Lower lobe of right lung (tissue), 2 donors: ENCODE data around the gene CYP11A1. TPM values are rescaled to one million over a fixed set of nuclear protein-coding genes. Genes with fewer than 3 reads are reported as not detected.

Source experiments
- ATAC-seq, 2 donors: fragments of 200-7000 bp; cut with Tn5 transposase; one replicate each; pipeline ENCODE4 v1.9.1; 2020 to 2022; ENCODE audit warnings: mild to moderate bottlenecking in 2 of 2, moderate library complexity in 2 of 2
- DNase-seq: peaks from one replicate; pipeline ENCODE4 v3.0.0-alpha.2; 2020
- H3K27ac ChIP-seq: fragments of 200-600 bp; one replicate; pipeline ENCODE4 v1.8.0; 2022
- H3K27me3 ChIP-seq: fragments of 200-600 bp; one replicate; pipeline ENCODE4 v1.8.0; 2022; ENCODE audit warnings: low read depth
- H3K36me3 ChIP-seq: fragments of 200-600 bp; one replicate; pipeline ENCODE4 v1.8.0; 2022; ENCODE audit warnings: mild to moderate bottlenecking
- H3K4me1 ChIP-seq: fragments of 200-600 bp; one replicate; pipeline ENCODE4 v1.8.0; 2022
- H3K4me3 ChIP-seq: fragments of 200-600 bp; one replicate; pipeline ENCODE4 v1.8.0; 2022; ENCODE audit warnings: mild to moderate bottlenecking
- H3K9me3 ChIP-seq: fragments of 200-600 bp; one replicate; pipeline ENCODE4 v1.8.0; 2022
- CTCF ChIP-seq: fragments of 200-600 bp; IDR thresholded peaks from one replicate; pipeline ENCODE4 v1.8.0; 2022; ENCODE audit warnings: antibody characterized with exemption, mild to moderate bottlenecking
- intact Hi-C: fragments of 100-400 bp; cut with DNase I; formaldehyde crosslinking; loops from one replicate; pipeline ENCODE4 v1.11.0; 2022
- total RNA-seq: library from RNA; stranded (reverse); fragmentation: NEBNext Ultra II Directional; extraction: Animal tissue kit (Norgen Biotek cat#: 25700); gene quantifications from one replicate; pipeline ENCODE4 v1.2.1, GENCODE V29; 2021
- donor health status: DM: no; HTN: yes; CAD: no; lungs with severe emphysema.

Gene CYP11A1
- total RNA-seq, 1 donor from 2014 or later = 0.59 TPM

- no peak for ATAC-seq
- no peak for TF ChIP-seq CTCF
- H3K9me3 ChIP-seq = no peaks in the 10 kb centered on the region
- no peak overlapping the region for H3K4me3 ChIP-seq
- no peaks in the 10 kb centered on the region for H3K4me1 ChIP-seq
- no peak for DNase-seq
- no peaks in the 10 kb centered on the region for H3K36me3 ChIP-seq
- intact Hi-C loops = no loop called here
- no peak overlapping the region for H3K27ac ChIP-seq
- H3K27me3 ChIP-seq = peaks cover 27% of the 10 kb centered on the region
Measured at GRCh38 chr15:74297887-74298286, 69.6 kb downstream of the CYP11A1 start.

DNA sequence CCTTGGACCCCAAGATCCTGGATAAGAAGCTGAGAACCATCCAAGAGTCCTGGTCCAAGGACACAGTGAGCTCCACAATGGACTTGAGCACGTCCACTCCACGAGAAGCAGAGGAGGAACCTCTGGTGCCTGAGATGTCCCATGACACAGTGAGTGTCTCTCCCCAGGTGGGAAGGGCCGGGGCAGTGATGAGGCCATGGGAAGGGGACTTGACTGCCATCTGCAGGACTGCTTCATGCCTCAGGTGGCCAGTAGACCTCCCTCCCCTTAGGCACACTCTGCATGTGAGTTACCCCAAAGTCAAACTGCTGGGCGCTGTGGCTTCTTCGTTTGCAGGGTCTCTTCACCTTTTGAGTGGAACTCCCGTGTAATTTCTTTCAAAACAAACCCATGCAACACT is 71.6 kb downstream of the CYP11A1 start:
- no peak overlapping the region for H3K4me3 ChIP-seq
- no peaks in the 10 kb centered on the region for H3K9me3 ChIP-seq
- no peak for DNase-seq
- H3K27ac ChIP-seq = no peak overlapping the region
- intact Hi-C loops = no loop called here
- no peak for ATAC-seq
- TF ChIP-seq CTCF = no peak
- peaks cover 27% of the 10 kb centered on the region for H3K27me3 ChIP-seq
- no peaks in the 10 kb centered on the region for H3K36me3 ChIP-seq
- H3K4me1 ChIP-seq = no peaks in the 10 kb centered on the region

DNA sequence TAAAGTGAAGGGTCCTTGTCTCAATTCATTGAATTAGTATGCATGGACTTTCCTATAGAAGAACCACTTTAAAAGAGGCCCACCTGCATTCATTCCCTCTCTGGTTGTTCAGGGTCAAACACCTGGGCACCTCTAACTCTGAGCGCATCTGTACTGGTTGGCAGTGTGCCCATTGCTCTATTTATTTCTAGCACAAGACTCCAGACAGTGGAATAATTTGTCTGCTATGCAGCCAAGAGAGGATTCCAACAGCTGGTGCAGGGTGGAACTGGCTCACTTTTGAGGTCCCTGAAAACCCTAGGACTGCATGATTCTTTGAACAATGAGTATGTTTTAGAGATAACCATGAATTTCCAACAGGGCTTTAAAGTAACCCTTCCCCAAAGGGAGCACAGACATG is 73.4 kb downstream of the CYP11A1 start:
- TF ChIP-seq CTCF = no peak
- Histone ChIP-seq H3K9me3 (no peaks in the 10 kb centered on the region), H3K27ac (no peak overlapping the region), H3K36me3 (no peaks in the 10 kb centered on the region), H3K27me3 (peaks cover 12% of the 10 kb centered on the region), H3K4me1 (no peaks in the 10 kb centered on the region), H3K4me3 (no peak overlapping the region)
- no peak for DNase-seq
- no peak for ATAC-seq
- intact Hi-C loops = no loop called here

GRCh38 chr15:74293021-74293810 is 74.2 kb downstream of the CYP11A1 start:
- H3K4me3 ChIP-seq = no peak overlapping the region
- ATAC-seq = no peak
- H3K9me3 ChIP-seq = no peaks in the 10 kb centered on the region
- no peak overlapping the region for H3K27ac ChIP-seq
- no peak for DNase-seq
- peaks cover 12% of the 10 kb centered on the region for H3K27me3 ChIP-seq
- no peaks in the 10 kb centered on the region for H3K36me3 ChIP-seq
- intact Hi-C loops = no loop called here
- no peaks in the 10 kb centered on the region for H3K4me1 ChIP-seq
- TF ChIP-seq CTCF = no peak

DNA sequence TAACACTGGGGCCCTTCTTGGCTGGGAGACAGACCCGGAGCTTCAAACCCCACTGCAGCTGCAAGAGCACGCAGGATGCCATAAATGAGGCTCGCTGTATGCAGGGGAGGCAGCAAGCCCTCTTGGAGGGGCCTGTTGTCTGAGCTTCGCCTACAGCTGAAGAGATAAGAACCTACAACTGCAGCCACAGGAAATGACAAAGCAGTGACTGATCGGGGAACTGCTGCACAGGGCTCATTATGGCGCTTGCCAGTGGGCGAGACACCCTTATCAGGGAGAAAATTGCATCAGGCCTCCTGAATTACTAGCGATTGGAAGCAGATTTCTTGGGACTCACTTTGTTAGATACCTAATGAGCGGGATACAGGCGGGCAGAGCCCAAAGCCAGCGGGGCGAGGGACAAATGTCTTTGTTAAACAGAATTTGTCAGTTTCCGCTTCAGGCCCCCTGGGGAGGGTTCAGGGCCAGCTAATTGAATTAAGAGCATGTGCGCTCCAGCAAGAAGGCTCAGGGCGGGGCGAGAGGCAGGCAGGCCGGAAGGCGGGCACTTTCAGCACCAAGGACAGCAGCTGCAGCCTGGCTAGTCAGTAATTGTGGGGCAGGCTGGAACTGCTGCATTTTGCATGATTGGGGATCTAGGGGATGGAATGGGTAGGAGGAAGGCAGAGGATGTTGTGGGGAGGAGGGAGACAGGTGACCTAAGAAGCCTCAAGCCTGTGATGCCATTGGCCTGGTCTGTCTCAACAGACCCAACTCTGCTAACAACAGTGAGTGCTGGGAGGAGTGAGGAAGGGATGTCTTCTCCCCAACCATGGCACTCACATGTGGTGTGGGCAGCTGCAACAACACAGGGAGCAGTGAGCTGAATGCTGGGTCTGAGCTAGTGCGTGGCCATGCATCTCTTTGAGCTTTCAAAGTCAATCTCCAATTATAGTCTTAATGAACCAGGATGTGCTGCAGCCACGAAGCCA is 76.1 kb downstream of the CYP11A1 start:
- peaks cover 12% of the 10 kb centered on the region for H3K27me3 ChIP-seq
- TF ChIP-seq CTCF = no peak
- H3K27ac ChIP-seq = no peak overlapping the region
- H3K4me3 ChIP-seq = no peak overlapping the region
- H3K9me3 ChIP-seq = no peaks in the 10 kb centered on the region
- H3K36me3 ChIP-seq = no peaks in the 10 kb centered on the region
- ATAC-seq = peak; percentile 63 to 67
- no peaks in the 10 kb centered on the region for H3K4me1 ChIP-seq
- peak; percentile 76 for DNase-seq
- intact Hi-C loops = no loop called here
